ENCODE results near the gene LAG3. TPM values are rescaled to one million over a fixed set of nuclear protein-coding genes. Genes with fewer than 3 reads are reported as not detected.
A peak's percentile ranks its signal among the peaks of the same experiment; 100 is the strongest.

The LAG3 gene
- total RNA-seq, 1 donor from 2014 or later, result 7.3 TPM

DNA sequence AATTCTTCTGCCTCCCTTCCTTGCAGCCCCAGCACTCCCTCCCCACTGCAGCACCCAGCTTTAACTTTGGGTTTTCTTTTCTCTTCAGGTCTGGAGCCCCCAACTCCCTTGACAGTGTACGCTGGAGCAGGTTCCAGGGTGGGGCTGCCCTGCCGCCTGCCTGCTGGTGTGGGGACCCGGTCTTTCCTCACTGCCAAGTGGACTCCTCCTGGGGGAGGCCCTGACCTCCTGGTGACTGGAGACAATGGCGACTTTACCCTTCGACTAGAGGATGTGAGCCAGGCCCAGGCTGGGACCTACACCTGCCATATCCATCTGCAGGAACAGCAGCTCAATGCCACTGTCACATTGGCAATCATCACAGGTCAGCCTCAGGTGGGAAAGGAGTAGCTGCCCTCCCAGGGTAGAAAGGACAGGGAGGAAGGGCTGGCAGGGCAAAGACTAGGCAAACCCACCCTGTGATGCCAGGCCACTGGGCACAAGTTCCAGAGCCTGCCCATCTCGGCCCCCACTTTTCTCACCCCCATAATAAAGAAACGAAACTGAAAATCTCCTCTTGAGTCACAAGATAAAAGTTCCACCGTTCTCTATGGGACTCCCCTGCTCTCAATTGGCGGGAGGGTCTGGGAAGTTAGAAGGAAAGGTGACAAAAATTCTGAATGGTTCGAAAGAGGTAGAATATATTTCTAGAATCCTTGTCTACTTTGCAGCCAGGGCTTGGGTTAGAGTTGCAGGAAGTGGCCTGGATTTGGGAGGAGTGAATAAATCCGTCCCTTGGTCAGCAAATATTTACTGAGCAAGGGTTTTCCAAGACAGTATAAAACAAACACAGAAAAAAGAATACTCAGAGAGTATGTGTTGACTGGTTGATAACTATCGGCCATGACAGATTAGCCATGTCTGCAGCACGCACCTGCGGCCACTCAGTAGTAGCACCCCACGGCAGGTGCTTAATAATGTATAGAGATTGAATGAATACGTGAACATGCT, 3.2 kb downstream of the LAG3 start:
- Mint-ChIP-seq H3K4me3 (ENCODE audit: unreplicated experiment) (peak overlapping the region; percentile 57), H3K27me3 (ENCODE audit: unreplicated experiment) (peaks cover 29% of the 10 kb centered on the region), H3K27ac (ENCODE audit: unreplicated experiment) (no peak overlapping the region), H3K9me3 (ENCODE audit: unreplicated experiment) (peaks cover 20% of the 10 kb centered on the region), H3K4me1 (ENCODE audit: low read depth, unreplicated experiment) (peaks cover 28% of the 10 kb centered on the region), H3K36me3 (ENCODE audit: unreplicated experiment) (peaks cover 11% of the 10 kb centered on the region)
- TF ChIP-seq, protein P1, sequence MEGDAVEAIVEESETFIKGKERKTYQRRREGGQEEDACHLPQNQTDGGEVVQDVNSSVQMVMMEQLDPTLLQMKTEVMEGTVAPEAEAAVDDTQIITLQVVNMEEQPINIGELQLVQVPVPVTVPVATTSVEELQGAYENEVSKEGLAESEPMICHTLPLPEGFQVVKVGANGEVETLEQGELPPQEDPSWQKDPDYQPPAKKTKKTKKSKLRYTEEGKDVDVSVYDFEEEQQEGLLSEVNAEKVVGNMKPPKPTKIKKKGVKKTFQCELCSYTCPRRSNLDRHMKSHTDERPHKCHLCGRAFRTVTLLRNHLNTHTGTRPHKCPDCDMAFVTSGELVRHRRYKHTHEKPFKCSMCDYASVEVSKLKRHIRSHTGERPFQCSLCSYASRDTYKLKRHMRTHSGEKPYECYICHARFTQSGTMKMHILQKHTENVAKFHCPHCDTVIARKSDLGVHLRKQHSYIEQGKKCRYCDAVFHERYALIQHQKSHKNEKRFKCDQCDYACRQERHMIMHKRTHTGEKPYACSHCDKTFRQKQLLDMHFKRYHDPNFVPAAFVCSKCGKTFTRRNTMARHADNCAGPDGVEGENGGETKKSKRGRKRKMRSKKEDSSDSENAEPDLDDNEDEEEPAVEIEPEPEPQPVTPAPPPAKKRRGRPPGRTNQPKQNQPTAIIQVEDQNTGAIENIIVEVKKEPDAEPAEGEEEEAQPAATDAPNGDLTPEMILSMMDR (IDR thresholded peaks at IDR 0.05; ENCODE audit: partially characterized antibody, unreplicated experiment), result no peak
- no peak for DNase-seq

- H3K27me3 Mint-ChIP-seq (ENCODE audit: unreplicated experiment), result peaks cover 21% of the 10 kb centered on the region
- H3K27ac Mint-ChIP-seq (ENCODE audit: unreplicated experiment), result peak overlapping the region; percentile 14
- H3K4me1 Mint-ChIP-seq (ENCODE audit: low read depth, unreplicated experiment), result peaks cover 29% of the 10 kb centered on the region
- no peak for DNase-seq
- peak overlapping the region; percentile 96 for H3K4me3 Mint-ChIP-seq (ENCODE audit: unreplicated experiment)
- peaks cover 5% of the 10 kb centered on the region for H3K36me3 Mint-ChIP-seq (ENCODE audit: unreplicated experiment)
- TF ChIP-seq, protein P1 (IDR thresholded peaks at IDR 0.05; ENCODE audit: partially characterized antibody, unreplicated experiment), result no peak
- peaks cover 15% of the 10 kb centered on the region for H3K9me3 Mint-ChIP-seq (ENCODE audit: unreplicated experiment)
Measured at GRCh38 chr12:6777386-6777785, 5.1 kb downstream of the LAG3 start.

DNA sequence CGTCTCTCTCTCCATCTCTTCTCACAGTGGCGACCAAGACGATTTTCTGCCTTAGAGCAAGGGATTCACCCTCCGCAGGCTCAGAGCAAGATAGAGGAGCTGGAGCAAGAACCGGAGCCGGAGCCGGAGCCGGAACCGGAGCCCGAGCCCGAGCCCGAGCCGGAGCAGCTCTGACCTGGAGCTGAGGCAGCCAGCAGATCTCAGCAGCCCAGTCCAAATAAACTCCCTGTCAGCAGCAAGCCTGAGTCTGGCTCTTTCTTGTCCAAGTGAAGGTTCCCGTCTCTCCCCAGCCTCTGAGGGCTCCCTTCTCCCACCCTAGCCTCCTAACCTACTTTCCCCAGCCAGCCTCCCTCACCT, 5.9 kb downstream of the LAG3 start:
- Mint-ChIP-seq H3K9me3 (ENCODE audit: unreplicated experiment) (peaks cover 15% of the 10 kb centered on the region), H3K36me3 (ENCODE audit: unreplicated experiment) (peaks cover 5% of the 10 kb centered on the region), H3K4me1 (ENCODE audit: low read depth, unreplicated experiment) (peaks cover 29% of the 10 kb centered on the region), H3K4me3 (ENCODE audit: unreplicated experiment) (peak overlapping the region; percentile 96), H3K27me3 (ENCODE audit: unreplicated experiment) (peaks cover 21% of the 10 kb centered on the region), H3K27ac (ENCODE audit: unreplicated experiment) (peak overlapping the region; percentile 100)
- TF ChIP-seq, protein P1 (IDR thresholded peaks at IDR 0.05; ENCODE audit: partially characterized antibody, unreplicated experiment), result no peak
- DNase-seq, result peak; percentile 77

DNA sequence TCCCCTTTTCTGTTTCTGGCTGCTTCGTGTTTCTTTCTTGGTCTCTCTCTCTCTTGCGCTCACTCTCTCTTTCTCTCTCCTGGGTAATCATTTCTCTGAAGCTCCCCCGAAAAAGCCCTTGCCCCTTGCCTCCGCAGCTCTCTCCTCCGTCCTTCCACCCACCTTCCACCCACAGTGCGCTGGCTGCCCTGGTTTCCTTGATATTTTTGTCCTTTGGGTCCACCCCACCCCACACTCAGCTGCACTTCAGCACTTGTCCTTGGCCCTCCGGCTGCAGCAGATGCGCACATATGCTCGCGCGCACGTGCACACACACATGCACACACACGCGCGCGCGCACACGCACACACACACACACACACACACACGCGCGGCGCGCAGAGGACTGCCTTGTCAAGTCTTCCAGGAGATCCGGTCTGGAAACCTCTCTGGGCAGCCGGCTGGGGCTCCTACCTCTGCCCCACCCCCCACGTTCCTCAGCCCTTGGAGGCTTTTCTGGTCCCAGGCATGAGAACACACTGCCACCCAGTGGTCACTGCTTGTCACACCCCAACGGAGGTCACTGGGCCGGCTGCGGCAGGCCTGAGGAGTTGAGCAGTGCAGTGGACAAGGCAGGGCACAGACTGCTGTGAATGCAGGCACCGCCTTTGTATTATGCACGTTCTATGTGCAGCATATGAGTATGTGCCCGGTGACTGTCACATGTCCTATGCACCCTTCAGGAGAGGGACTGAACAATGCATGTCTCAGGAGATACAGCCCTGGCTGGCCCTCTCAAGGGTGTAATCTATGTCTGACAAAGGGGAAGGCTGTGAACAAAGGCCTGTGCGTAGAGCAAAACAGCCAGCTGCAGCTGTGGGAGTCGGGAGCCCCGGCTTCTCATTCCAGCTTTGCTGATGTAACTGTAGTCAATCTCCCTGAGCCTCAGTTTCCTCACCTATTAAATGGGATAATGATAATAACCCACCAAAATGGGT, 6.5 kb downstream of the LAG3 start:
- peak overlapping the region; percentile 100 for H3K27ac Mint-ChIP-seq (ENCODE audit: unreplicated experiment)
- TF ChIP-seq, protein P1 (IDR thresholded peaks at IDR 0.05; ENCODE audit: partially characterized antibody, unreplicated experiment), result peak; percentile 84
- H3K36me3 Mint-ChIP-seq (ENCODE audit: unreplicated experiment), result peaks cover 5% of the 10 kb centered on the region
- H3K27me3 Mint-ChIP-seq (ENCODE audit: unreplicated experiment), result peaks cover 23% of the 10 kb centered on the region
- peak; percentile 98 for DNase-seq
- peaks cover 29% of the 10 kb centered on the region for H3K4me1 Mint-ChIP-seq (ENCODE audit: low read depth, unreplicated experiment)
- peak overlapping the region; percentile 96 for H3K4me3 Mint-ChIP-seq (ENCODE audit: unreplicated experiment)
- H3K9me3 Mint-ChIP-seq (ENCODE audit: unreplicated experiment), result peaks cover 15% of the 10 kb centered on the region

Data from glutamatergic neuron (in vitro differentiated cells).